GM12801 (cell line): ENCODE results near the gene CCNT2.

ENCODE experiments used
- CTCF ChIP-seq: IDR thresholded peaks from one replicate; pipeline ENCODE4 v1.5.1; 2011; ENCODE audit warnings: control low read depth; ENCODE audit not compliant: insufficient read length; ENCODE audit errors: extremely low read depth

The CCNT2 gene

DNA sequence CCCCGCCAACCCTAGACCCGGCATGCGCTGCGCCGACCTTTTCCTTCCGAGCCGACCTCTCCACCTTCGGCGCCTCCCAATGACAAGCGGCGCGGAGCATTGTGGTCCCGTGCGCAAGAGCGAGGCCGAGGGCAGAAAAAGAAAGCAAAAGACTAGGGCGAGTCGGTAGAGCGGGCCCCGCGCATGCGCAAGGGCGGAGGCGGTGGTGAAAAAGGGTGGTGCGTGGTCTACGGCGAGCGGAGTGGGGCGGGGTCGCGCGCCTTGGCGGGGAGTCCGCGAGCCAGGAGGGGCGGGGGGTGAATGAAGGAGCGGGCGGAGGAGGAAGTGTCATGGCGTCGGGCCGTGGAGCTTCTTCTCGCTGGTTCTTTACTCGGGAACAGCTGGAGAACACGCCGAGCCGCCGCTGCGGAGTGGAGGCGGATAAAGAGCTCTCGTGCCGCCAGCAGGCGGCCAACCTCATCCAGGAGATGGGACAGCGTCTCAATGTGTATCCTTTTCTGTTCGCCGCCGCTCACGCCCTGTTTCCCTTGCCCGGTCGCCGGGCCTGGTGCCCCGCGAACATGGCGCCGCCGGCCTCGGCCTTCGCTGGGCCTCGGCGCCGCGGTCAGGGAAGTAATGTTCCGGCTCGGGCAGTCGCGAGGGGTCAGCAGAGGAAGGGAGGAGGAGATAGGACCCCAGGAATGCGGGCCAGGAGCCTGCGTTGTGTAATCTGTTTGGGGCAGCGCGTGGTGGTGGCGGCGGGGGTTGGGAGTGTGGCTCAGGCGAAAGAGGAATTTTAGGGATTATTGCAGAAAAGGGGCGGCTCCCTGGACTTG is at the start of gene CCNT2:
TSS of gene CCNT2 (plus strand) at position 297 of the 815 bp plus-strand sequence. CDS start at position 330, 33 bp downstream.
- no peak for TF ChIP-seq CTCF

DNA sequence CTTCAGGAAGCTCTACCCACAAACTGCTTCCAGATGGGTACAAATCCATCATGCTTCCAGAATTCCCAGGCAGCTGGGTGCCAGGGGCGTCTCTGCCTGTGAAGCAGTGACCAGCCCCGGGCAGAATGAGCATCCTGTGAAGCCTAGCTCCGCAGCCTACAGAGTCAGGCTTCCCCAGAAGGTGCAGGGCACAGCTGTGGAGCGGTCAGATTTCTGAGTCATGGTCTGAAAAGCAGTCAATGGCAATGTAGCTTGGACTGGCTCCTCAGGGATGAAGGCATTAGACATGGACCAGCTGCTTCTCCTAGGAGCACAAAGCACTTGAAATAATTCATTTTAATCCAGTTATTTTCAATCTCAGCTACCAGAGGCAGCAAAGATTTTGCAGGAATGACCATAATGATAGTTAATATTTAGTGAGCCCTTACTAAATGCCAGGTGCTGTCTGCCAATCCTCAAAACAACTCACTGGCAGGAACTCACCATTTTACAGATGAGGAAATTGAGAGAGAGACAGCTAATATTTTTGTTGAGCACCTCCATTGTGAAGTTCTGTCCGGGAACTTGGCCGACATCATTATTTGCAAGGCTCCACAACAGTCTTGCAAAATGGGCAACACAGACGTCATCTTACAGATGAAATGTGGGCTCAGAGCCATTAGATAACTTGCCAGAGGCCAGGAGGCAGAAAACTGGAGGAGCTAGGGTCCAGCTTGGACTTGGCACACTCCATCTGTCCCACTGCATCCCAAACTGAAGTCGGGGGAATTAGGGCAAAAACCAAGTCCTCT is 48.5 kb upstream of the CCNT2 start:
- TF ChIP-seq CTCF = no peak

- no peak for TF ChIP-seq CTCF
Measured at GRCh38 chr2:134873152-134873551, 45.5 kb upstream of the CCNT2 start.

DNA sequence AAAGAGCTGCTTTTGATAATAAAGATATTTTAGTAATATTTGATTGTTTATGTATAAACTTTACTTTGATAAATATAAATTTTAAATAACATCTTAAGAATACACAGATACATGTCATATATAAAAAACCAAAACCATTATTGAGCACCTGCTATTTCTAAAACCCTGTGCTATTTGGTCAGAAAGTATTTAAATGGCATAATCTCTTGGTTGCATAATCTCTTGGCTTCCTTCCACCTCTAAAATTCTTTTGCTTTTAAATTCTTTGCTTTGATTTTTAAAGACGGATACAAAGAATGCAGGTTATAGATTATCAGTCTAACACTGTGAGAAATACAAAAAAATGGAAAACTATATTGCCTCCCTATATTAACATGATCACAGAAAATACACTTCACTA is 43.3 kb upstream of the CCNT2 start:
- TF ChIP-seq CTCF = no peak

- no peak for TF ChIP-seq CTCF
Measured at GRCh38 chr2:134882773-134883172, 35.8 kb upstream of the CCNT2 start.

DNA sequence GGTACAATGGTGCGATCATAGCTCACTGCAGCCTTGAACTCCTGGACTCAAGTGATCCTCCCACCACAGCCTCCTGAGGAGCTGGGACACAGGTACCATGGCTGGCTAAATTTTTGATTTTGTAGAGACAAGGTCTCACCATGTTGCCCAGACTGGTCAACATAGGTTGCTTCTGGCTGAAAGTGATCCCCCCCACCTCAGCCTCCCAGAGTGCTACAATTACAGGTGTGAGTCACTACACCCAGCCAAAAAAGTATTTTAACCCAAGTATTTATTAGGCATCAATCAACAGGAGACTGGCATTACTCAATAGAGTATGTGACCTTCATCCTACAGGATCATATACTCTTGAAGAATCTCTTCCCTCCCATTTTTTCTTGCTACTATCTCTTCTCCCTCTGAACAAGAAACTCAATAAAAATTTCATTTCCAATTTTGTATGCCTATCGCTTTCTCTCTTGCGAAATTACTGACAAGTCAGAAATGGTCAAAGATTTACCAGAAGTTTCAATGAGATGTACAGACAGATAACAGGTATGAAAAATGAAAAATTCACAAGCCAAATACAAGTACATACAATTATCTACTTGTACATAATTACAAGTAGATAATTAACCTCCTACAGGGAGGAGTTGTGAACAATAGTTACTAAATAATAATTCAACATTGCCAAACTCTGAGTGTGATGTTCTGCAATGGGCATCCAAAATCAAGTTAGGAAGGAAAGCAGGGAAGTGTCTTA is 34.9 kb upstream of the CCNT2 start:
- no peak for TF ChIP-seq CTCF

DNA sequence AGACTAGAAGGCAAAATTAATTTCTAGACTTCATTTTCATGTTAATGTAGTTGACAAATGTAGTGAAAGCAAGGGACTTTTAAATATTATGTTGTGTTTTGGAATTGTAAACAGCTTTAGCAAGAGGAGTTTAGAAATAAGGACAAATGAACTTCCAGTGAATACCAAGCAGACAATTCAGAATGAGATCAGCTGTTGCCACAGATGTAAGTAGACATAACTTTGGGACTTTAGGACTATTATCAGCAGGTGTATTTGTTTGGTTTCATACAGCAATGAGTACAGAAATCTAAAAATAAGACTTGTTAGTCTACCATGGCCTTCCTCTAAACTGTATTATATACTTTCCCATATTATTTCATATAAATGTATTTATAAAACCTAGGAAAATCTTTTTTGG is 34.2 kb upstream of the CCNT2 start:
- no peak for TF ChIP-seq CTCF
